Aorta (tissue), 5 donors: ENCODE data around the gene SLC52A1. TPM values are rescaled to one million over a fixed set of nuclear protein-coding genes. Genes with fewer than 3 reads are reported as not detected.

Experiments used
- ATAC-seq: fragments of 200-7000 bp; cut with Tn5 transposase; one replicate; pipeline ENCODE4 v1.9.1; 2022; ENCODE audit warnings: moderate library complexity; ENCODE audit not compliant: low FRiP score
- DNase-seq, 2 donors: peaks; one replicate each; pipeline ENCODE4 v3.0.0-alpha.2; 2020
- H3K27ac ChIP-seq, 2 donors: one replicate each; pipeline ENCODE4 v1.5.1; 2013; ENCODE audit warnings: low read length in 2 of 2, mild to moderate bottlenecking in 2 of 2, moderate library complexity in 2 of 2, control low read depth in 1 of 2, inconsistent platforms in 1 of 2, low read depth in 1 of 2
- H3K27me3 ChIP-seq, 2 donors: one replicate each; pipeline ENCODE4 v1.6.1; 2013; ENCODE audit warnings: control low read depth in 1 of 2, low read length in 1 of 2, mild to moderate bottlenecking in 1 of 2, moderate library complexity in 1 of 2; ENCODE audit not compliant: insufficient read depth in 2 of 2, control insufficient read depth in 1 of 2
- H3K36me3 ChIP-seq, 2 donors: one replicate each; pipeline ENCODE4 v1.6.1; 2013; ENCODE audit warnings: control low read depth in 1 of 2, low read length in 1 of 2, mild to moderate bottlenecking in 1 of 2; ENCODE audit not compliant: insufficient read depth in 2 of 2, control insufficient read depth in 1 of 2
- H3K4me1 ChIP-seq, 2 donors: one replicate each; pipeline ENCODE4 v1.6.1; 2013; ENCODE audit warnings: low read length in 2 of 2, control low read depth in 1 of 2, mild to moderate bottlenecking in 1 of 2, moderate library complexity in 1 of 2; ENCODE audit not compliant: insufficient read depth in 2 of 2, control insufficient read depth in 1 of 2
- H3K4me3 ChIP-seq, 2 donors: one replicate each; pipeline ENCODE4 v1.5.1; 2013; ENCODE audit warnings: low read length in 2 of 2, control low read depth in 1 of 2, mild to moderate bottlenecking in 1 of 2
- H3K9me3 ChIP-seq: one replicate; pipeline ENCODE4 v1.6.1; 2013; ENCODE audit warnings: mild to moderate bottlenecking, low read length; ENCODE audit not compliant: control insufficient read depth
- WGBS, 2 donors: extraction: QIAGEN DNeasy Blood & Tissue Kit; methylation state at CpG; one replicate each; pipeline ENCODE4 v1.1.7; 2013; 5-methylcytosine and 5-hydroxymethylcytosine counted together
- intact Hi-C, 2 donors: fragments of 100-400 bp; cut with DNase I; formaldehyde crosslinking; loops; one replicate each; pipeline versions ENCODE4 v1.14.2 to v1.15.0; 2022
- polyA plus RNA-seq, 2 donors: library from polyadenylated mRNA; stranded (reverse); fragments of 200-250 nt; gene quantifications; one replicate each; pipeline ENCODE4 v1.2.3, GENCODE V29; 2013
- total RNA-seq, 2 donors: library from RNA; stranded (reverse); fragmentation: NEBNext Ultra II Directional; extraction: Animal tissue kit (Norgen Biotek cat#: 25700); gene quantifications; one replicate each; pipeline ENCODE4 v1.2.1, GENCODE V29; 2021
- donor health status: healthy with polysubstance abuse.
- donor health status: Bipolar disorder and iron deficiency.
- donor health status: DM: no; HTN: no; CAD: no.
- donor health status: DM: no; HTN: no; CAD: no.
- donor health status: DM: yes; HTN: yes; CAD: no.

Gene SLC52A1
- total and polyA plus RNA-seq, 4 donors = 0.88 TPM; not detected in 3

DNA sequence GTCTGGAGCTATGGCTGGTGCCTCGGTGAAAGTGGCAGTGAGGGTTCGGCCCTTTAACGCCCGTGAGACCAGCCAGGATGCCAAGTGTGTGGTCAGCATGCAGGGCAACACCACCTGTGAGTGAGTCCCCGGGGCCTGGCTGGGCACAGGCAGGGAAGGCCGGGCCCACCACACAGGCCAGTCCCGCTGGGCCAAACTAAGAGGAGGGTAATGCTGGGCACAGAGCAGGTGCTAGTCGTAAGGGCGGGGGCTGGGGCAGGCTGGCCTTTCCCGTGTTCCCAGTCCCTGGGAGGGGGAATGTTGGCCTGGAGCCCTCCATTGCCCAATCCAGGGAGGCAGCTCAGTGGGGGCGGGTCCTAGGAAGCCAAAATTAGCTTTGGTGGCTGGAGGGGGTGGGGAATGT lies 35.0 kb downstream of the SLC52A1 start:
- Histone ChIP-seq H3K27ac (peak overlapping the region in 1 of 2 donors; percentile 38), H3K4me3 (no peak overlapping the region), H3K4me1 (no peaks in the 10 kb centered on the region), H3K36me3 (peaks cover 0 to 15% of the 10 kb centered on the region in 2 donors), H3K9me3 (no peaks in the 10 kb centered on the region), H3K27me3 (no peaks in the 10 kb centered on the region)
- intact Hi-C loops = loop anchor here in 1 of 2 donors (5.0 kb wide), 1 partner anchor 63 kb away; no protein-coding TSS in a partner anchor
- DNase-seq = peak; percentile 88 to 93
- WGBS, 2 donors = 3 to 8% methylated on average over 11 of the region's 11 CpGs
- ATAC-seq = peak; percentile 50

- peak overlapping the region; percentile 23 to 87 for H3K4me3 ChIP-seq
- intact Hi-C loops = loop anchor here (5.0 kb wide), 2 partner anchors 52 to 62 kb away; partner anchors contain the start of gene PFN1 (in 1 of the 2)
- H3K27ac ChIP-seq = peak overlapping the region in 1 of 2 donors; percentile 38
- DNase-seq = no peak
- H3K9me3 ChIP-seq = no peaks in the 10 kb centered on the region
- no peak for ATAC-seq
- H3K4me1 ChIP-seq = no peaks in the 10 kb centered on the region
- WGBS, 2 donors = 40 to 41% methylated on average over 12 of the region's 12 CpGs
- no peaks in the 10 kb centered on the region for H3K27me3 ChIP-seq
- peaks cover 0 to 9% of the 10 kb centered on the region in 2 donors for H3K36me3 ChIP-seq
Measured at GRCh38 chr17:4999430-5000093, 35.7 kb downstream of the SLC52A1 start.

DNA sequence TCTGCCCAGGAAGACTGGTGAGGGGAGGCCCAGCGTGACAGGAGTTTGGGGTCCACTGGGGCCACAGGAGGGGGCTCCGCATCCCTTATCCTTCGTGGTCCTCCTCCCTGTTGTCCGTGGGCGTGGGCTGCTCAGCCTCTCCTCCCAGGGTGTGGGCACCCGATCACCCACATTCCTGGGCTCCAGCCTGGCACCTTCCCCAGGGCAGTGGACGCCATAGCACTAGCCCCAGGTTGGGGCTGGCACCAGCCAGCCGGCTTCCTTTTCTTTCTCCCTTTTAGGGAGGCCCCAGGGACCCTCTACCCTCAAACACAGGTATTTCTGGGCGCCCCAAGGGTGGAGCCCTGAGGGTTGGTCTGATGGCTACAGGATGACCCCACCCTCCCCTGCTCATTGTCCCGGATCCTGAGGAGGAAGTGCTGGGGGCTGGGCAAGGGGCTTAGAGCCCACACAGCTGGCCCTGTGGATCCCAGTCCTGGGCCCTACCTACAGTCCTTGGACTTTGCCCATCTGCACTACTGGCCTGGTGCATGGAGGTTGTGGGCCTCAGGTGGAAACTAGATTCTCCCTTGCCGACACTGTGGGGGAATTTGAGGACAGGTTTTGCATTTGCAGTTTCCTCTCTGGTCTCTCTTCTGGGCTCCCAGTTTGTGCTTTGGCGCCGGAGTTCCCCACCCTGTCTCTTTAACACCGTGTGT lies 36.3 kb downstream of the SLC52A1 start:
- no peaks in the 10 kb centered on the region for H3K9me3 ChIP-seq
- 6 to 7% methylated on average over 14 of the region's 14 CpGs for WGBS, 2 donors
- no peaks in the 10 kb centered on the region for H3K4me1 ChIP-seq
- peak overlapping the region in 1 of 2 donors; percentile 46 for H3K27ac ChIP-seq
- intact Hi-C loops = loop anchor here in 1 of 2 donors (5.0 kb wide), 1 partner anchor 52 kb away; the partner anchor contains the start of gene PFN1
- H3K4me3 ChIP-seq = peak overlapping the region; percentile 51 to 87
- H3K27me3 ChIP-seq = no peaks in the 10 kb centered on the region
- ATAC-seq (no peak), DNase-seq (no peak)
- H3K36me3 ChIP-seq = peaks cover 0 to 3% of the 10 kb centered on the region in 2 donors

- peak overlapping the region in 1 of 2 donors; percentile 46 for H3K27ac ChIP-seq
- peak overlapping the region; percentile 51 to 87 for H3K4me3 ChIP-seq
- peaks cover 0 to under 1% of the 10 kb centered on the region in 2 donors for H3K36me3 ChIP-seq
- WGBS, 2 donors = 0 to 1% methylated on average over 41 to 55 of the region's 55 CpGs
- H3K27me3 ChIP-seq = no peaks in the 10 kb centered on the region
- intact Hi-C loops = loop anchor here in 1 of 2 donors (5.0 kb wide), 1 partner anchor 51 kb away; the partner anchor contains the start of gene PFN1
- DNase-seq (peak; percentile 67 to 88), ATAC-seq (peak; percentile 0)
- no peaks in the 10 kb centered on the region for H3K9me3 ChIP-seq
- no peaks in the 10 kb centered on the region for H3K4me1 ChIP-seq
Measured at GRCh38 chr17:4998027-4998731, 37.0 kb downstream of the SLC52A1 start.

GRCh38 chr17:4997302-4998026 lies 37.8 kb downstream of the SLC52A1 start, which contains the start of the genes INCA1 and KIF1C:
Gene INCA1 (minus strand): TSS chr17:4997522. CDS start chr17:4994437, 3,085 bp downstream.
Gene KIF1C (plus strand): TSS chr17:4997950. CDS start chr17:5000247, 2,297 bp downstream.
- intact Hi-C loops = loop anchor here in 1 of 2 donors (1.0 to 5.0 kb wide), 2 partner anchors 30 to 50 kb away; partner anchors contain the start of genes PFN1 and SPAG7
- Histone ChIP-seq H3K4me3 (peak within 1 kb of the TSS; percentile 62 to 87), H3K9me3 (no peaks in the 10 kb centered on the region), H3K27me3 (no peaks in the 10 kb centered on the region), H3K36me3 (no peaks in the 10 kb centered on the region), H3K4me1 (no peaks in the 10 kb centered on the region), H3K27ac (peak within 1 kb of the TSS; percentile 64 to 86)
- peak; percentile 96 for ATAC-seq
- peak; percentile 96 to 97 for DNase-seq
- WGBS, 2 donors = 0 to 1% methylated on average over 76 to 93 of the region's 93 CpGs

DNA sequence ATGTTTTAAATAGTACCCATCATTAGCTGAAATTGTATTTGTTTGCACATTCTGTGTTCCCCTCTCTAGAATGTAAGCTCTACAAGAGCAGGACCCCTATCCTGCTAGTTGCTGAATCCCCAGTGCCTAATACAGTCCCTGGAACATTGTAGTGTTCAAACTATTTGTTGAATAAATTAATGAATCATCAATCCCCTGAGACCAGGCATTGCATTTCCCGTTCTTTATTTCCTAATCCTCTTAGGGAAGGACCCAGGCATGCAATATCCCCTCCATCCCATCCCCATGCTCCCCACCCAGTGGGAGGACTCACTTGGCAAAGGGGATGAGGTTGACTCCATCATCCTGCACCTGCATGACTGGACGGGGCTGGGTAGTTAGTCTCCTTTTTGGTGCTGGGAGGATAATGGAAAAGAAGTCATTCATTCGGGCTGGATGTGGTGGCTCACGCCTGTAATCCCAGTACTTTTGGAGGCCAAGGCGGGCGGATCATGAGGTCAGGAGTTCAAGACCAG lies 41.1 kb downstream of the SLC52A1 start:
- intact Hi-C loops = no loop called here
- Histone ChIP-seq H3K9me3 (no peaks in the 10 kb centered on the region), H3K27ac (no peak overlapping the region), H3K27me3 (no peaks in the 10 kb centered on the region), H3K4me3 (no peak overlapping the region), H3K4me1 (no peaks in the 10 kb centered on the region), H3K36me3 (no peaks in the 10 kb centered on the region)
- DNase-seq = no peak
- 85 to 88% methylated on average over 6 of the region's 6 CpGs for WGBS, 2 donors
- ATAC-seq = no peak

- Histone ChIP-seq H3K4me1 (peaks cover 0 to 3% of the 10 kb centered on the region in 2 donors), H3K4me3 (peak overlapping the region; percentile 67 to 93), H3K27me3 (no peaks in the 10 kb centered on the region), H3K36me3 (no peaks in the 10 kb centered on the region), H3K27ac (peak overlapping the region; percentile 10 to 90), H3K9me3 (no peaks in the 10 kb centered on the region)
- DNase-seq (peak in 1 of 2 donors; percentile 65), ATAC-seq (peak; percentile 47)
- intact Hi-C loops = loop anchor here (10.0 kb wide), 1 partner anchor 83 kb away; the partner anchor contains the start of gene CHRNE (in 2 of the 2)
- WGBS, 2 donors = 1% methylated on average over 30 of the region's 30 CpGs
Measured at GRCh38 chr17:4987767-4988567, 47.3 kb downstream of the SLC52A1 start.
